Hematopoietic multipotent progenitor cell treated with erythropoietin and hydrocortisone succinate and interleukin-3 and kit ligand, for 17 days (in vitro differentiated cells): ENCODE data around the gene EXD2.
"Not testable (repeated sequence)": the region's sequence is repeated elsewhere in the genome, so short reads cannot be mapped to it uniquely, and the experiment has no call there.

Experiments
- DNase-seq: peaks from one replicate; pipeline ENCODE4 v3.0.0-alpha.2; 2015; ENCODE audit warnings: low spot score

Gene EXD2

GRCh38 chr14:69281450-69282169, 90.3 kb downstream of the EXD2 start:
- DNase-seq: no peak

GRCh38 chr14:69282448-69282847, 91.2 kb downstream of the EXD2 start:
- DNase-seq: no peak

- DNase-seq: no peak
Observed at GRCh38 chr14:69284170-69284569, 92.9 kb downstream of the EXD2 start.

- no peak for DNase-seq
Observed at GRCh38 chr14:69285661-69286255, 94.5 kb downstream of the EXD2 start.

- no peak for DNase-seq
Observed at GRCh38 chr14:69287098-69288010, 96.1 kb downstream of the EXD2 start.

- DNase-seq: no peak
Observed at GRCh38 chr14:69288011-69288771, 96.9 kb downstream of the EXD2 start.

- DNase-seq: no peak
Observed at GRCh38 chr14:69288956-69289705, 97.8 kb downstream of the EXD2 start.

GRCh38 chr14:69289811-69290520, 98.7 kb downstream of the EXD2 start:
- no peak for DNase-seq

GRCh38 chr14:69290881-69291280, 99.6 kb downstream of the EXD2 start:
- DNase-seq: not testable (repeated sequence)

GRCh38 chr14:69291396-69291795, 100.1 kb downstream of the EXD2 start:
- no peak for DNase-seq

GRCh38 chr14:69291891-69292561, 100.7 kb downstream of the EXD2 start:
- DNase-seq: no peak
